GM18951 (cell line): ENCODE measurements around the gene TBC1D9.

Experiments used
- POLR2A ChIP-seq: IDR thresholded peaks from 4 replicates; pipeline ENCODE4 v1.6.1; 2011; ENCODE audit warnings: mild to moderate bottlenecking; ENCODE audit not compliant: insufficient read length, insufficient read depth; ENCODE audit errors: extremely low read depth
- in situ Hi-C: fragments of 300-500 bp; cut with MboI; formaldehyde crosslinking; loops from one replicate; pipeline ENCODE4 v1.12.0; 2022; ENCODE audit warnings: low sequenced_read_pairs, mixed read lengths, inconsistent platforms; ENCODE audit not compliant: unreplicated experiment

Gene TBC1D9

DNA sequence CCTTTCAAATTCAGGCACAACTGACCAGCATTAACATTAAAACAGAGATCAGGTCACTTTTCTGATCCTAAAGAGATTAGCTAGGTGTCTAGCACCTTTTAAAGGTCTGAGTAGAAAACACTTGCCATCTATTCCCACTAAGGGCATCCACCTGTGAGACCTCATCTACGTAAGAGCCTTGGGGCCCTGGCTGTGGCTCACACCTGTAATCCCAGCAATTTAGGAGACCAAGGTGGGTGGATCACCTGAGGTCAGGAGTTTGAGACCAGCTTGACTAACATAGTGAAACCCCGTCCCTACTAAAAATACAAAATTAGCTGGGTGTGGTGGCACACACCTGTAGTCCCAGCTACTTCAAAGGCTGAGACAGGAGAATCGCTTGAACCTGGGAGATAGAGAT is 11.8 kb downstream of the TBC1D9 start:
- in situ Hi-C loops = no loop called here
- no peak for TF ChIP-seq POLR2A

DNA sequence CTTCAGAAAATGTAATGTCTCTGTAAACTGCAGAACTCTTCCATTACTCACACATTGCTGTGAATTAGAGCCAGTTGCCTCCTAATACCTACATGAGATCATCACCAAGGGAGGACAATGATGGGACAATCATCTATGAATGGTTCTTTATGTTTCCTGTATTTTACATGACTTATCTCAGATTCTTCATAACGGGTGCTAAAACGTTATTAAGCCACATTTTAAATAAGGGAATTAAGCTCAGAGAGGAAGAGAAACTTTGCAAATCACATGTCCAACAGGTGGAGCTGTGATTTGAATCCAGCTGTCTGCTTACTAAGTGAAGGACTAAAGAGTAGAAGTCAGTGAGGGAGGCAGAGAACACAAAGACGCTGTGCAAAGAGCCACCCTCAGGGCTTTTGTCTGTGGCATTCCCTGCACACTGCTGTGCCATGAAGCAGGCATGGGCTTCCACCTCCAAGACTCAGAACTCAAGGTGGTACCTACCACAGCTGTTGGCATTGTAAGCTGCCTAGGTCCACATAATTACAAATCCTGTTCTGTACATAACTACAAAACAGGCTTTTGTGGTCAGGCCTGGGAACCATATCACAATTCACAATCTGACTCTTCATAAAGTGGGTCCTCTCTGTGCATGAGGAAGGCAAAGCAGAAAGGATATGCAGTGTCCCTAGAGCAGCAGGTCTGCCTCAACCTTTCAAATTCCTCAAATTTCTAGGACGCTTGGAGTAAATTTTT is 12.8 kb downstream of the TBC1D9 start:
- in situ Hi-C loops = no loop called here
- no peak for TF ChIP-seq POLR2A

- no peak for TF ChIP-seq POLR2A
- in situ Hi-C loops = no loop called here
These were observed 13.4 kb downstream of the TBC1D9 start for GRCh38 chr4:140742838-140743193.

DNA sequence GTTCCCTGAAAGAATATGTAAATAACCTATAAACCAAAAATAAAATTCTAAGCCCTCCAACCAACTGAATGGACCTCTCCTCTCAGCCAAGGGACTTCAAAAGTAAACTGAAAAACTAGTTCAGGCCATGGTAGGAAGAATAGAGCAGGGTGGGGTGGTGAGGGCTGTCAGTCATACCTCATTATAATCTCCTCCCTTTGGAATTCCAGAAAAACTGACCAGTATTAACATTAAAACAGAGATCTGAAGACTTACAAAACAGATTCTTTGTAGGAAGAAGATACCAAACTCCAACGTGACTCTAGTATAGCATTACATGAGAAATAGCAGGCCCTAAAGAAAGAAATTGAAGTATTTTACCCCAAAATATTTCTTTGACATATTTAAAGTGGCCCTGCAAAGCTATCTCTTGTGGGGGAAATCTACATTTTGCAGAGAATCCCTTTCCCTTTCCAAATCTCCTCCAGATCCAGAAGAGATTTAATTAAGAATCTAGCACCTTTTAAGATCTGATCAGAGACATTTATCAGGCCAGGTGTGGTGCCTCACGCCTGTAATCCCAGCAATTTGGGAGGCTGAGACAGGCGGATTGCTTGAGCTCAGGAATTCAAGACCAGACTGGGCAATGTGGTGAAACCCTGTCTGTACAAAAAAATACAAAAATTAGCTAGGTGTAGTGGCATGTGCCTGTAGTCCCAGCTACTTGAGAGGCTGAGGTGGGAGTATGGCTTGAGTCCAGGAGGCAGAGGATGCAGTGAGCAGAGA is 15.1 kb downstream of the TBC1D9 start:
- in situ Hi-C loops = no loop called here
- no peak for TF ChIP-seq POLR2A

DNA sequence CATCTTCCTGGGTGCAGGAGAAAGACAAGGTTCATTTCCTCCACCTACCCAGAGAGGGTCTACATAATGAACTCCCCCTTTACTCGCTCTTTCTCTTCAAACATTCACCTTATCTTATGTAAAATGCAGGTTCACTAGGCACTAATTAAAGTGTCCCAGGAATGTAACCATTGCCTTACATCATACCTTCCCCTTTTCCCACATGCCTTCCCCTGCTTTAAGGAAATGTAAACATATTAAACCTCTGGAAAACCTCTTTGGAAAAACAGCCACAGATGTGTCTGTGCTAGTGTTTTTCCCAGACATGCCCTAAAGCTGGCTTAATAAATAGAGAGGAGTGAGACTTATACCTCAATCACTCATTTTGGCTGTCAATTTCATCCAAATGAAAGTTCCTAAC is 15.8 kb downstream of the TBC1D9 start:
- TF ChIP-seq POLR2A = no peak
- in situ Hi-C loops = no loop called here

- no peak for TF ChIP-seq POLR2A
- in situ Hi-C loops = no loop called here
These were observed 16.2 kb downstream of the TBC1D9 start for GRCh38 chr4:140739971-140740370.

DNA sequence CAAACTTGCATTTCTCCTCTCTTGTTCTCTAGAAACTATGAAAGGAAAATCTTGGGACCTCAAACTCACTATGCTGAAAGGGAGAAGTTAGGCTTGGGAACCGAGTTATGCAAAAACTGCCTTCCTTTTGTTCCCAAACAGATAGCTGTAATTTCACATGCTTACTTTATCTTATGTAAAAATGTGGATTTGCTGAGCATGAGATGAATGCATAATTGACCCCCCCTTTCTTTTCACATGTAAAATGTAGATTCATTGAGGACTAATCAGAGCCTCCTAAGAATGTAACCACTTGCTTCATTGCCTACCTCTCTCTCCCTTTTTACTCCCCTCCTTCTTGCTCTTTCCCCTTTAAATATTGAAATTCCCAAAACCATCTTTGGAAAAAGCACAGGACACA is 18.0 kb downstream of the TBC1D9 start:
- TF ChIP-seq POLR2A = no peak
- in situ Hi-C loops = no loop called here

DNA sequence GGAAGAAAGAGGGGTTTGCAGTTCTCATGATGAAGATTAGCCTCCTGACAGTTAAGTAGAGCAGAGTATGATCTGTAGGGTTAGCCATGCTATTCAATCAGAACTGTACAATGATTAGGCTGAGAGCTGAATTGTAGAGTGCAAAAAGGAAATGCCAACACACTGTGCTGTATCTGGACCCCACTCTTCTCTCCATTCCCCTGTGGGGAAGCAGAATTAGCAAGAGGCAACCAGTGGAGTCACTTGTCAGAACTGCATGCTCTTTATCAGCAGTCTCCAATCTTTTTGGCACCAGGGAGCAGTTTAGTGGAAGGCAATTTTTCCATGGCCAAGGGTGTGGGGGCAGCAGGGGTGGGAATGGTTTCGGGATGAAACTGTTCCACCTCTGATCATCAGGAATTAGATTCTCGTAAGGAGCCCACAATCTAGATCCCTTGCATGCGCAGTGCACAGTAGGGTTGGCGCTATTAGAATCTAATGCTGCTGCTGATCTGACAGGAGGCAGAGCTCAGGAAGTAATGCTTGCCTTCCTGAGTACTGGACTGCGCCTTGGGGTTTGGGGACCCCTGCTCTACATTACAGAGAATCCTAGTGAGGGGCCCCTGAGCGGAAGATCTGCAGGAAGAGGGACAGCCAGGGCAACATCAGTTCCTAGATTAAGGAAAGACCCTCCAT is 19.4 kb downstream of the TBC1D9 start:
- TF ChIP-seq POLR2A = no peak
- in situ Hi-C loops = no loop called here

GRCh38 chr4:140735779-140736391 is 20.3 kb downstream of the TBC1D9 start:
- TF ChIP-seq POLR2A = no peak

GRCh38 chr4:140735317-140735716 is 20.9 kb downstream of the TBC1D9 start:
- in situ Hi-C loops = no loop called here
- TF ChIP-seq POLR2A = no peak

More at GRCh38 chr4:140735779-140736391, 20.3 kb downstream of the TBC1D9 start:
- in situ Hi-C loops = no loop called here

GRCh38 chr4:140732780-140733179 is 23.4 kb downstream of the TBC1D9 start:
- in situ Hi-C loops = no loop called here
- no peak for TF ChIP-seq POLR2A

- in situ Hi-C loops = no loop called here
- TF ChIP-seq POLR2A = no peak
These were observed 26.7 kb downstream of the TBC1D9 start for GRCh38 chr4:140729344-140730049.

- in situ Hi-C loops = no loop called here
- TF ChIP-seq POLR2A = no peak
These were observed 29.2 kb downstream of the TBC1D9 start for GRCh38 chr4:140726776-140727500.

DNA sequence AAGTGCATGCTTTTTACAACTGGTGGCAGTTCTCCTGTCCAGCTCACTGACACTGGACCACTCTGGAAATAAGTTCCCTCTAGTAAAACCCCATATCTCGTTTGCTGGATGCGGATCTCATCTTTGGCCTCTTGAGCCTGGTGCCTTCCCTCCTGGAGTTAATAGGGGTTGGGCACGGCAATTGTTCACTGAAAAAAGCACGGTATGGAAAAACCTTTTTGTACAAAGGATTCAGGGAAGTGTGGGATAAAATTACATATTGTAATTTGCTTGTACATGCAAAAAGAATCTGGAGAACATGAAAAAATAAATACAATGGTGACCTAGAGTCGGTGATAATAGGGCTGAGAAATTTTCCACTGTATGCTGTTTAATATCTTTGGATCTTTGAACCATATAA is 30.6 kb downstream of the TBC1D9 start:
- in situ Hi-C loops = no loop called here
- no peak for TF ChIP-seq POLR2A
